Measurements from ENCODE around the gene CAMK2D. TPM values are rescaled to one million over a fixed set of nuclear protein-coding genes. Genes with fewer than 3 reads are reported as not detected.

Gene CAMK2D
- total RNA-seq, 1 donor = 207 TPM

- Histone ChIP-seq H3K36me3 (ENCODE audit: insufficient read depth, low read length) (no peaks in the 10 kb centered on the region), H3K4me2 (ENCODE audit: insufficient read depth, low read length) (no peak overlapping the region), H3K4me1 (ENCODE audit: insufficient read depth, low read length) (no peaks in the 10 kb centered on the region), H3K79me2 (ENCODE audit: insufficient read depth, low read length) (no peaks in the 10 kb centered on the region), H3K4me3 (ENCODE audit: insufficient read depth, low read length) (no peak overlapping the region), H3K27me3 (ENCODE audit: insufficient read depth, low read length) (no peaks in the 10 kb centered on the region), H2AFZ (ENCODE audit: low read length) (no peak overlapping the region), H3K9me3 (ENCODE audit: low read depth, low read length) (no peaks in the 10 kb centered on the region), H4K20me1 (ENCODE audit: insufficient read depth, low read length) (no peaks in the 10 kb centered on the region), H3K27ac (ENCODE audit: low read depth, low read length) (no peak overlapping the region)
- no peak for DNase-seq (ENCODE audit: insufficient read length, low spot score, missing footprints)
- TF ChIP-seq CTCF (IDR thresholded peaks at IDR 0.05; ENCODE audit: extremely low read depth, low read depth, low read length) = no peak
These were observed 340.6 kb downstream of the CAMK2D start for GRCh38 chr4:113420938-113421337.

GRCh38 chr4:113419631-113420030 is 341.9 kb downstream of the CAMK2D start:
- no peaks in the 10 kb centered on the region for H3K4me1 ChIP-seq (ENCODE audit: insufficient read depth, low read length)
- H4K20me1 ChIP-seq (ENCODE audit: insufficient read depth, low read length) = no peaks in the 10 kb centered on the region
- H3K36me3 ChIP-seq (ENCODE audit: insufficient read depth, low read length) = no peaks in the 10 kb centered on the region
- H3K9me3 ChIP-seq (ENCODE audit: low read depth, low read length) = no peaks in the 10 kb centered on the region
- H3K27ac ChIP-seq (ENCODE audit: low read depth, low read length) = no peak overlapping the region
- no peak for TF ChIP-seq CTCF (IDR thresholded peaks at IDR 0.05; ENCODE audit: extremely low read depth, low read depth, low read length)
- no peak overlapping the region for H3K4me3 ChIP-seq (ENCODE audit: insufficient read depth, low read length)
- H3K4me2 ChIP-seq (ENCODE audit: insufficient read depth, low read length) = no peak overlapping the region
- H3K27me3 ChIP-seq (ENCODE audit: insufficient read depth, low read length) = no peaks in the 10 kb centered on the region
- no peaks in the 10 kb centered on the region for H3K79me2 ChIP-seq (ENCODE audit: insufficient read depth, low read length)
- H2AFZ ChIP-seq (ENCODE audit: low read length) = no peak overlapping the region
- no peak for DNase-seq (ENCODE audit: insufficient read length, low spot score, missing footprints)

- Histone ChIP-seq H3K36me3 (ENCODE audit: insufficient read depth, low read length) (no peaks in the 10 kb centered on the region), H2AFZ (ENCODE audit: low read length) (no peak overlapping the region), H4K20me1 (ENCODE audit: insufficient read depth, low read length) (no peaks in the 10 kb centered on the region), H3K9me3 (ENCODE audit: low read depth, low read length) (no peaks in the 10 kb centered on the region), H3K27me3 (ENCODE audit: insufficient read depth, low read length) (no peaks in the 10 kb centered on the region), H3K4me2 (ENCODE audit: insufficient read depth, low read length) (no peak overlapping the region), H3K27ac (ENCODE audit: low read depth, low read length) (peak overlapping the region; percentile 58), H3K4me1 (ENCODE audit: insufficient read depth, low read length) (peaks cover 18% of the 10 kb centered on the region), H3K4me3 (ENCODE audit: insufficient read depth, low read length) (no peak overlapping the region), H3K79me2 (ENCODE audit: insufficient read depth, low read length) (no peaks in the 10 kb centered on the region)
- DNase-seq (ENCODE audit: insufficient read length, low spot score, missing footprints) = no peak
- peak; percentile 49 for TF ChIP-seq CTCF (IDR thresholded peaks at IDR 0.05; ENCODE audit: extremely low read depth, low read depth, low read length)
These were observed 350.0 kb downstream of the CAMK2D start for GRCh38 chr4:113411496-113411938.

- Histone ChIP-seq H4K20me1 (ENCODE audit: insufficient read depth, low read length) (no peaks in the 10 kb centered on the region), H3K27me3 (ENCODE audit: insufficient read depth, low read length) (no peaks in the 10 kb centered on the region), H2AFZ (ENCODE audit: low read length) (no peak overlapping the region), H3K9me3 (ENCODE audit: low read depth, low read length) (no peaks in the 10 kb centered on the region), H3K4me1 (ENCODE audit: insufficient read depth, low read length) (peaks cover 18% of the 10 kb centered on the region), H3K4me2 (ENCODE audit: insufficient read depth, low read length) (no peak overlapping the region), H3K36me3 (ENCODE audit: insufficient read depth, low read length) (no peaks in the 10 kb centered on the region), H3K27ac (ENCODE audit: low read depth, low read length) (peak overlapping the region; percentile 33), H3K79me2 (ENCODE audit: insufficient read depth, low read length) (no peaks in the 10 kb centered on the region), H3K4me3 (ENCODE audit: insufficient read depth, low read length) (no peak overlapping the region)
- no peak for TF ChIP-seq CTCF (IDR thresholded peaks at IDR 0.05; ENCODE audit: extremely low read depth, low read depth, low read length)
- no peak for DNase-seq (ENCODE audit: insufficient read length, low spot score, missing footprints)
These were observed 350.9 kb downstream of the CAMK2D start for GRCh38 chr4:113410686-113411085.

All from osteoblast (primary cell).